Caco-2 (cell line): ENCODE data around the gene PACS2. TPM values are rescaled to one million over a fixed set of nuclear protein-coding genes. Genes with fewer than 3 reads are reported as not detected.

Source experiments
- BruUV-seq: library from RNA; stranded (reverse); fragments of 400-500 nt; replicated peaks from 2 replicates; lab custom pipeline; 2021; lab: Mats Ljungman, UMichigan
- CTCF ChIA-PET: fragments of 300-600 bp; sonication (Branson Sonifier 250); formaldehyde crosslinking; loops from one replicate; lab custom pipeline; 2022; ENCODE audit warnings: antibody characterized with exemption; lab: Charles Lee
- POLR2A ChIA-PET: fragments of 300-600 bp; sonication (Branson Sonifier 250); formaldehyde crosslinking; loops from one replicate; lab custom pipeline; 2022; ENCODE audit warnings: antibody characterized with exemption; lab: Charles Lee
- DNase-seq, 2 experiments: peaks; one replicate each; pipeline versions ENCODE4 v3.0.0 to v3.0.0-alpha.2; 2020 to 2022
- H3K27me3 ChIP-seq: replicated peaks from 2 replicates; pipeline ENCODE4 v1.6.0; 2011; ENCODE audit warnings: low read length; ENCODE audit not compliant: control insufficient read depth, insufficient read depth
- H3K36me3 ChIP-seq: 2 replicates; pipeline ENCODE4 v1.5.1; 2011; ENCODE audit warnings: low read length; ENCODE audit not compliant: control insufficient read depth, insufficient read depth
- H3K4me1 ChIP-seq: fragments of 250-450 bp; sonication (Bioruptor Pico); 2 replicates; pipeline ENCODE4 v1.5.1; 2020; ENCODE audit warnings: mild to moderate bottlenecking
- H3K4me3 ChIP-seq: 2 replicates; pipeline ENCODE4 v1.5.1; 2011; ENCODE audit warnings: low read depth, mild to moderate bottlenecking, control low read depth, low read length
- H3K9me3 ChIP-seq: fragments of 250-450 bp; sonication (Bioruptor Pico); 2 replicates; pipeline ENCODE4 v1.5.1; 2020; ENCODE audit warnings: mild to moderate bottlenecking, moderate library complexity
- H3K27ac Mint-ChIP-seq: one replicate; pipeline ENCODE4 v1.8.0; 2022; ENCODE audit warnings: mixed read lengths; ENCODE audit not compliant: unreplicated experiment
- H3K27me3 Mint-ChIP-seq: one replicate; pipeline ENCODE4 v1.8.0; 2022; ENCODE audit warnings: mixed read lengths; ENCODE audit not compliant: insufficient read depth, unreplicated experiment
- H3K36me3 Mint-ChIP-seq: one replicate; pipeline ENCODE4 v1.8.0; 2022; ENCODE audit warnings: mild to moderate bottlenecking, mixed read lengths; ENCODE audit not compliant: insufficient read depth, unreplicated experiment
- H3K4me1 Mint-ChIP-seq: one replicate; pipeline ENCODE4 v1.8.0; 2022; ENCODE audit warnings: low read depth, mixed read lengths; ENCODE audit not compliant: unreplicated experiment
- H3K4me3 Mint-ChIP-seq: one replicate; pipeline ENCODE4 v1.8.0; 2022; ENCODE audit warnings: mild to moderate bottlenecking, moderate library complexity, mixed read lengths; ENCODE audit not compliant: unreplicated experiment
- H3K9me3 Mint-ChIP-seq: one replicate; pipeline ENCODE4 v1.8.0; 2022; ENCODE audit warnings: mixed read lengths; ENCODE audit not compliant: unreplicated experiment
- intact Hi-C: fragments of 100-400 bp; cut with micrococcal nuclease; formaldehyde crosslinking; loops from one replicate; pipeline ENCODE4 v1.10.0; 2022; ENCODE audit not compliant: unreplicated experiment
- total RNA-seq: library from RNA; stranded (reverse); gene quantifications from 2 replicates; pipeline ENCODE4 v1.2.3, GENCODE V29; 2022
- TF ChIP-seq, protein P1 (sequence below), 2 experiments: fragments of 200-600 bp in 1 of 2; IDR thresholded peaks; 1 replicate in 1 of 2; 2 replicates in 1 of 2; pipeline versions ENCODE4 v1.5.1 to v1.8.0; 2011 to 2022; ENCODE audit warnings: antibody characterized with exemption in 1 of 2, control low read depth in 1 of 2, inconsistent platforms in 1 of 2, low read depth in 1 of 2, low read length in 1 of 2, mild to moderate bottlenecking in 1 of 2, moderate library complexity in 1 of 2; ENCODE audit not compliant: insufficient read depth in 1 of 2, severe bottlenecking in 1 of 2, unreplicated experiment in 1 of 2

Gene PACS2
- total RNA-seq, 1 experiment from 2014 or later: 58.1 TPM

DNA sequence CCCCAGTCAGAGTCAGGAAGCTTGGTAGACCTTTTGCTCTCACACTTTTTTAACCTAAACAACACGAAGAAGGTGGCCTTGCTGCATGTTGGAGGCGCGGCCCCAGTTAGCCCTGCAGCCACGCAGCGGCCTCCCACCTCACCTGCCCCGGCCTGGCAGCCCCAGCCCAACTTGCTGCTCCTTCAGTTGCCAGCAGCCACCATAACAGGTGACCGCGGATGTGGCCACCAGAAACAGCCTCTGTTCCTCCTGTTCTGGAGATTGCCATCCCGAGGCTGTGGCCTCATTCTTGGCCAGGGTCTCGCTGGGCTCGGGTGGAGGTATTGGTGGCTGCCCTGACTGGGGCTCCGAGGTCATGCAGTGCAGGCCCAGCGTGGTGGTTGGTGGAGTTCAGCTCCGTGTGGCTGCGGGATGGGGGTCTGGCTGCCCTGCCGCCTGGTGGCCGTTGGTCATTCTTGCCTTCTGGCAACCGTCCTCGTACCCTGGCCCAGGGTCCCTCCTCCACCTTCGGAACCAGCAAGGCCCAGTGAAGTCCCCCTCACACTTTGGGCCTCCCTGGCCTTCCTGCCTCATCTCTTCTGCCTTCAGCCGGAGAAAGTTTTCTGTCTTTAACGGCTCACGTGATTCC lies 63.1 kb downstream of the PACS2 start:
- no peak overlapping the region for H3K27ac Mint-ChIP-seq
- intact Hi-C loops: no loop called here
- no peaks in the 10 kb centered on the region for H3K36me3 ChIP-seq
- no peaks in the 10 kb centered on the region for H3K27me3 ChIP-seq
- H3K4me3 ChIP-seq: no peak overlapping the region
- ChIA-PET CTCF (interaction anchor here (0.5 kb wide), 1 partner anchor 1285 kb away, joined by 6 read pairs; no protein-coding TSS in a partner anchor), POLR2A (no interaction called here)
- H3K27me3 Mint-ChIP-seq: no peaks in the 10 kb centered on the region
- H3K4me1 ChIP-seq: no peaks in the 10 kb centered on the region
- TF ChIP-seq, protein P1, sequence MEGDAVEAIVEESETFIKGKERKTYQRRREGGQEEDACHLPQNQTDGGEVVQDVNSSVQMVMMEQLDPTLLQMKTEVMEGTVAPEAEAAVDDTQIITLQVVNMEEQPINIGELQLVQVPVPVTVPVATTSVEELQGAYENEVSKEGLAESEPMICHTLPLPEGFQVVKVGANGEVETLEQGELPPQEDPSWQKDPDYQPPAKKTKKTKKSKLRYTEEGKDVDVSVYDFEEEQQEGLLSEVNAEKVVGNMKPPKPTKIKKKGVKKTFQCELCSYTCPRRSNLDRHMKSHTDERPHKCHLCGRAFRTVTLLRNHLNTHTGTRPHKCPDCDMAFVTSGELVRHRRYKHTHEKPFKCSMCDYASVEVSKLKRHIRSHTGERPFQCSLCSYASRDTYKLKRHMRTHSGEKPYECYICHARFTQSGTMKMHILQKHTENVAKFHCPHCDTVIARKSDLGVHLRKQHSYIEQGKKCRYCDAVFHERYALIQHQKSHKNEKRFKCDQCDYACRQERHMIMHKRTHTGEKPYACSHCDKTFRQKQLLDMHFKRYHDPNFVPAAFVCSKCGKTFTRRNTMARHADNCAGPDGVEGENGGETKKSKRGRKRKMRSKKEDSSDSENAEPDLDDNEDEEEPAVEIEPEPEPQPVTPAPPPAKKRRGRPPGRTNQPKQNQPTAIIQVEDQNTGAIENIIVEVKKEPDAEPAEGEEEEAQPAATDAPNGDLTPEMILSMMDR (IDR thresholded peaks at IDR 0.05; ENCODE audit: insufficient read depth in 1 of 2, low read depth in 1 of 2, low read length in 1 of 2, severe bottlenecking in 1 of 2, unreplicated experiment in 1 of 2): no peak
- H3K4me3 Mint-ChIP-seq: no peak overlapping the region
- H3K4me1 Mint-ChIP-seq: no peaks in the 10 kb centered on the region
- H3K9me3 Mint-ChIP-seq: no peaks in the 10 kb centered on the region
- no TSS peak for BruUV-seq
- H3K9me3 ChIP-seq: no peaks in the 10 kb centered on the region
- DNase-seq: no peak
- H3K36me3 Mint-ChIP-seq: peaks cover 28% of the 10 kb centered on the region

- Histone ChIP-seq H3K9me3 (no peaks in the 10 kb centered on the region), H3K36me3 (no peaks in the 10 kb centered on the region), H3K27me3 (no peaks in the 10 kb centered on the region), H3K4me1 (no peaks in the 10 kb centered on the region), H3K4me3 (no peak overlapping the region)
- no peaks in the 10 kb centered on the region for H3K4me1 Mint-ChIP-seq
- peaks cover 25% of the 10 kb centered on the region for H3K36me3 Mint-ChIP-seq
- no peak overlapping the region for H3K4me3 Mint-ChIP-seq
- no peaks in the 10 kb centered on the region for H3K27me3 Mint-ChIP-seq
- H3K27ac Mint-ChIP-seq: no peak overlapping the region
- TF ChIP-seq, protein P1 (IDR thresholded peaks at IDR 0.05; ENCODE audit: insufficient read depth in 1 of 2, low read depth in 1 of 2, low read length in 1 of 2, severe bottlenecking in 1 of 2, unreplicated experiment in 1 of 2): no peak
- POLR2A ChIA-PET: no interaction called here
- no peaks in the 10 kb centered on the region for H3K9me3 Mint-ChIP-seq
- intact Hi-C loops: no loop called here
- BruUV-seq: no TSS peak
- CTCF ChIA-PET: no interaction called here
- no peak for DNase-seq
Measured at GRCh38 chr14:105378199-105378598, 63.7 kb downstream of the PACS2 start.

DNA sequence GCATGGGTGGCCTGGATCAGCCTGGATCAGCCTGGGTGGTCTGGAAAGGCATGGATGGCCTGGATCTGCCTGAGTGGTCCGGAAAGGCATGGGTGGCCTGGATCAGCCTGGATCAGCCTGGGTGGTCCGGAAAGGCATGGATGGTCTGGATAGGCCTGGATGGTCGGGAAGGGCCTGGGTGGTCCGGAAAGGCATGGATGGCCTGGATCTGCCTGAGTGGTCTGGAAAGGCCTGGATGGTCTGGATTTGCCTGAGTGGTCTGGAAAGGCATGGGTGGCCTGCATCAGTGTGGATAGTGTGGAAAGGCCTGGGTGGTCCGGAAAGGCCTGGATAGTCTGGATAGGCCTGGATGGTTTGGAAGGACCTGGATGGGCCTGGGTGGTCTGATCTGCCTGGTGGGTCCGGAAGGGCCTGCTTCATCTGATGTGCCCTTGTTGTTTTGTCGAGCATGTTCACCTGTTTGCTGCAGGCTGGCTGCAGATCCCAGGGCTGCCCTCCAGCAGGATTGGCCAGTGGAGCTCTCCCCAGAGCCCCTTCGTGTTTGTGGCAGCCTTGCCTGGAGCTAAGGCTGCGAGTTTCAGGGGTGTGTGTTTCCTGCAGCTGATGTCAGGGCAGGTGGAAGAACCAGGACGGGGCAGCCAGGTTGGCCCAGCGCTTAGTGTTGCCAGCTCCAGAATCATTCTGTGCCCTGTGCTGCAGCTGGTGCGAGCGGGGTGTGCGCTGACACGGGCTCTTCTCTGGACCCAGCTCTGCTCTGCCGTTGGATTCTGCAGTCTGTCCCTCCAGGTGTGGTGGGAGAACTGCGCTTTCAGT lies 64.5 kb downstream of the PACS2 start:
- intact Hi-C loops: no loop called here
- H3K36me3 Mint-ChIP-seq: peaks cover 22% of the 10 kb centered on the region
- no peak overlapping the region for H3K27ac Mint-ChIP-seq
- H3K27me3 Mint-ChIP-seq: no peaks in the 10 kb centered on the region
- H3K27me3 ChIP-seq: no peaks in the 10 kb centered on the region
- no peaks in the 10 kb centered on the region for H3K36me3 ChIP-seq
- DNase-seq: no peak
- H3K4me1 ChIP-seq: no peaks in the 10 kb centered on the region
- H3K9me3 ChIP-seq: no peaks in the 10 kb centered on the region
- no peak overlapping the region for H3K4me3 ChIP-seq
- ChIA-PET CTCF (no interaction called here), POLR2A (no interaction called here)
- no peak overlapping the region for H3K4me3 Mint-ChIP-seq
- no peaks in the 10 kb centered on the region for H3K4me1 Mint-ChIP-seq
- no TSS peak for BruUV-seq
- TF ChIP-seq, protein P1 (IDR thresholded peaks at IDR 0.05; ENCODE audit: insufficient read depth in 1 of 2, low read depth in 1 of 2, low read length in 1 of 2, severe bottlenecking in 1 of 2, unreplicated experiment in 1 of 2): no peak
- no peaks in the 10 kb centered on the region for H3K9me3 Mint-ChIP-seq
